GM10847 (cell line): Measurements from ENCODE around the gene SYNPR.

Source experiments
- POLR2A ChIP-seq: IDR thresholded peaks from 2 replicates; pipeline ENCODE4 v1.6.1; 2011; ENCODE audit not compliant: insufficient read length; ENCODE audit errors: extremely low read depth

Gene SYNPR

DNA sequence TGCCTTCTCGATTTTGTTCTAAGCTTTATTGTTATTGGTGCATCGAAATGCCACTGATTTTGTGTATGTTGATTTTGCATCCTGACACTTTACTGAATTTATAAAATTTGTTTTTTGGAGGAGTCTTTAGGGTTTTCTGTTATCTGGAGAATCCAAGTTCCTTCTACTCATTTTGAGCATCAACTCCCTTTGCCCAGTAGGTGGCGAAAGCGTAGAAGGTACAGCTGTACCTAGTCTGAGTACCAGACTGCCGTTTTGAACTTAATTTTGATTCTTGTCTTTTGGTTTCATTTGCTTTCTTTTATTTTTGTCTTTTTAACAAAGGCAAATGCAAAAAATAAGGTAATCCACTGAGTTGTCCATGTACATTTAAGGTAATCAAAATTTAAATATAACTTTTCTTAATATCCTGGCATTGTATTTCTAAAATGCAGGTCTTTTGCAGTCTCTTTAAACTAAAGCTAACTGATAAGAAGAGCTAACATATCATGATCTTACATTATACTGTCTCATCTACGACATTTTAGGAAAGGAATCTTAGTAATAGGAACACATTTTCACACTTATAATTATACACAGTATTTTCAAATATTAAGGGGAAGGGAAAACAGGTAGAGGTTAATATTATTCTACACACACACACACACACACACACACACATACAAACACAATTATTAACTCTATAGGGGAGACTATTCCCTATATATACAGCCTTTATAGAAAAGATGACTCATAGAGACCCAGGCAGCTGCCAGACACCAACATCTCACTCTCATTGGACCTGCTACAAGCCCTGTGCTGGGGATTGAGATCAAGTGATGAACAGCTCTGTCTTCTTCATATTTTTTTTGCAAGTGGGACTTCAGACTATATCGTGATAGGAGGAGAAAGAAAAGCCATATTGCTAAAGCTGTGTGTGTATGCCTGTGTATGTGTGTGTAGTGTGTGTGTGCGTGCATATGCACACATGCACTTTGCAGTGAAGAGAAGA lies 71.8 kb downstream of the SYNPR start:
- no peak for TF ChIP-seq POLR2A

DNA sequence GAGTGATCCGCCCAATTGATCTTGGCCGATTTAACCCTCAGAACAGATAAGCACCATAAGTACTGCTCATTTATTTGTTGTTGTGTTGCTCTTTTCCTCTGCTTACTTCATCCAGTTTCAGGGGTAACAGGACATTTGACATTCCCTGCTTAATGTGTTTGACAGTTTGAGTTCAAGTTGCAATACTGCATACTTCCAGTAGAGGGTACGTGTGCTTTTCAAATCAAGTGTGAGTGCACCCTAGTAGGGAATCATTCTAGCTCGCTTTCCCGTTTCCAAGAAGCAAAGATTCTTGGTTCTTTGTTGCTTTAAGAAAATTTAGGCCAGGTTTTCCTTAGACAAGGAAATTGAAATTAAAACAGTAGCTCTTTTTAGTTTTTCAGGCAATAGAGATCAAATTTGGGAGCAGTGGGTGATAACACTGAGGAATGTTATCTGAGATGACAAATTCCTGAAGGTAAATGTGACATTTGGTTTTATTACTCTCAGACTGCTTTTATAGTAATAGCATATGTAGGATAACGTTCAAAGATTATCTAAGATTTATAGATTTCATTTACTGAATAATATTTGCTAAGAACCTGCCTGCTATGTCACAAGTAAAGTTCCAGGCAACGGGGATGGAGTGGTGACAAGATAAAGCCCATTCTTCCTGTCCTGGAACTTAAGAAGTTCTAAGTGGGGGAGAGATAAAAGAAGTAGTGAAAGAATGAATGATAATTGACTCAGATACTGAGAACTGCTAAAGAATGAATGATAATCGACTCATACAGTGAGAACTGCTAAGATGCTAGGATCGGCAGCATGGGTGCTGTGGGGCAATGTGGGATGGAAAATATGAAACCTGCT lies 73.3 kb downstream of the SYNPR start:
- TF ChIP-seq POLR2A, result no peak

DNA sequence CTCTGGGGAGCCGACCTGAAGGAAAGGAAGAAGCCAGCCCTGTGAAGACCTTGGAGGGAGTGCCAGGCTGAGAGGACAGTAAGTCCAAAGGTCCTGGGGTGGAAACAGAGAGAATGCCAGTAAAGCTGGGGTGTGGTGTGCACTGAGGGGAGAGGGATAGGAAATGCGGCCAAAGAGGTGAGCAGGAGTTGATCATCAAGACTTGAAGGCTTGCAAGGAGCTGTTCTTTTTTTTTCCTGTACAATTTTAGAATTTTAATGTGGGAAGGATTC lies 73.8 kb downstream of the SYNPR start:
- no peak for TF ChIP-seq POLR2A

DNA sequence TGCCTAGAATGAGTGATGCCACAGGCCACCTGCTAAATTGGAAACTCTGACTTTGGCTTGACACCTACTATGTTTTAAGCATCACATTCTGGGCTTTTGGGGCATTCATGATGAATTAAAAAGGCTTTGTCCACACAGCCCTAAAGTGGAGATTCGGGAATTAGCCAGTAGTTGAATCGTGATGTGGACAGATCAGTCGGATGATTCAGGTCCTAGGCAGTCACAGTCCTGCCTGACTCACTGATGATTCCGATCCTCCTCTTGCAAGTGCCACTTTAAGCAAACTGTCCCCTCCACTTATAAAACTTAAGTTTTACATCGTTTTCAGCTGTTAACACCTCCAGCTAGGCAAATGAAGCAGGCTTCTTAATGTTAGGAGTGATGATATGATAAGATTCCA lies 75.3 kb downstream of the SYNPR start:
- TF ChIP-seq POLR2A, result no peak

DNA sequence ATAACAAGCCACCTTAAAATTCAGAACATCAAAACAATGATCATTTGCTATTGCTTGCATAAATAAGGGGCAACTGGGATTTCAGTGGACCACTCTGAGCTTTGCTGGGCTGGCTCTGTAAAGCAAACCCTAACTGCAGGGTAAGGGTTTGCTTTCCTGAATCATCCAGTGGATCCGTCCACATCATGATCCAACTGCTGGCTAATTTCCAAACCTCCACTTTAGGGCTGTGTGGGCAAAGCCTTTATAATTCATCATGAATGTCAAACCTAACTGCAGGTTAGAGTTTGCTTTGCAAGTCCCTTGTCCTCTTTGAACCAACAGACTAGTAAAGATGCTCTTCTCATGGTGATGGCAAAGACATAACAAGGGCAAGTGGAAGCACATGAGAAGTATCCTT lies 76.1 kb downstream of the SYNPR start:
- TF ChIP-seq POLR2A, result no peak

DNA sequence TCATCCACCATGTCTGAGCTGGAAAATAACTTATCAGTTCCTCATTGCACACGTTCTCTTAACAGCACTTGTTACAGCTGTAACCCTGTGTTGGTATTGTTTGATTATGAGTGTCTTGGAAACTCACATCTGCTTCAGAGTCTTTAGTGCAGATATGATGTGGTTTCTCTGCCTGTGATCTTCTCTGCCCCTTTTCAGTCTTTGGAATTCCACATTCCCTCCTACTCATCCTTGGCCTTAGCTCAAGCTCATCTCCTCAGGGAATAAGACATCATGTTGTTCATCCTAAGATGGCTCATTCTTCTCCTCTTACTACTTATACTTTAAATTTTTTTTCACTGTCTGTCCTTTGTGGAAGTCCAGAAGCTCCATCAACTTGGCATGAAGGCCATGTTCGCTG lies 77.7 kb downstream of the SYNPR start:
- no peak for TF ChIP-seq POLR2A

DNA sequence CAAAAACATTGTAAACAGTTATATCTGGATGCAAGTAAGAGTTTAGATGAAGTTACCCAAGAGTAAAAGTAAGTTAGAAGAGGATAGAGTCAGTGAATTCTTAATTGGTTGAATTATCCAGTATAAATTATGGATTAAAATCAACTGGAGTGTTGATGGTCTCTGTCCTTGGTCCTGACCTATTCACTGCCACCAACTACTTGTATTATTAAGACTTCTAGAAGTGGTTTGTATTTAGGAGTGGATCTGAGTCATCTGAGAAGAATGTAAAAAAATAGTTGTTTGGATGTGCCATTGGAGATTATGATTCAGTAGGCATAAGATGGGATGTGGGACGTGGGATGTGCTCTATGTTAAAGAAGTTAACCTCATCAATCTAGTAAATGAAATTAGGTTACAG lies 86.4 kb downstream of the SYNPR start:
- TF ChIP-seq POLR2A, result no peak

DNA sequence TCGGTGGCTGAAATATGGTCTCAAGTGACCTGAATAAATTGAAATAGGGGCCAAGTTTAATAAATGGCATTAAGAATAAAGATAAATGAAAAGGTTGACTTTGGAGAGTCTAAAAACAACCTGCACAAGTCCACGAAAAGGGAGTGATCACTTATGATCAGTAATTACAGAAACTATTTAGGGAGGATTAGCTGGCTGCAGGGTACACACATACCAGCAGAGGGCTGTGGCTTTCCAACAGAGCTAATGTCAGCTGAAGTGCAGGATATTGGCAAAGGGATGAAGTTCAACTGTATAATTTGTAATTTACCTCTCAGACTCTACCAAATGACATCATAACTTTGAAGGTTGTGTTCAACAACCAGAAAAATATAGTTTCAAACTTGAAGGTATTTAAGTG lies 86.8 kb downstream of the SYNPR start:
- no peak for TF ChIP-seq POLR2A

DNA sequence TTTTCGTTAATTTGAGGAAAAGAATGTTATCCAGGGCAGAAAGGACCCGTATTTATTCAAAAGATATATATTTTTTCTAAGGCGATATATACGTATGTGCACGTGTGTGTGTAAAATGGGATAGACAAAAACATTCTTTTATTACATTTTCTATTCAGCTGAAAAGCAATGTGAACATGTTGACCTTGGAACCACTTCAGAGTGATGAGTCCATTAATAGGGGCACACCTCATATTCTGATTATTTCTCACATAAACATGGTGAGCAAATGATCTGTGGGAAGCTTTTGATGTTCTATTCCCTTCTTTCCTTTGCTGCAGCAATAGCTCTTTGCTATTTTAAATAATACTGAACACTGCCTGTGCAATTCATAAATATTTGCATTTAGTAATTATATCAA lies 87.6 kb downstream of the SYNPR start:
- TF ChIP-seq POLR2A, result no peak

DNA sequence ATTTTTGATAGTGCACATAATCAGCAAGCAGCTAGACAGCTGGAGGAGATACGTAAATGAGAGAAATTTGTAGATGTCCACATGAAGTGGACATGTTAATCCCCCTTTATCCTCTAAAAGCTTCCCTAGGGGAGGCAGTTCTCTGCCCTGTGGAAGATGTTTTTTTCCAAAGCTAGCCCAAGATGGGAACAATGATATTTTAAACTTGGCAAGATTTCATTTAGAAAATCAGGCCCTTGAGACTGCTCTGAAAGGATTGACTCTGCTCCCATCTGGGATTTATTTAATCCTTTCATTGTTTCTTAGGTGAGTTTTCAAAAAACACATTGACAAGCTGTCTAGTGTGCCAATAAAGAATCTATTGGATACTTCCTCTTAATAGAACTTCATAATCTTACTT lies 92.0 kb downstream of the SYNPR start:
- no peak for TF ChIP-seq POLR2A

DNA sequence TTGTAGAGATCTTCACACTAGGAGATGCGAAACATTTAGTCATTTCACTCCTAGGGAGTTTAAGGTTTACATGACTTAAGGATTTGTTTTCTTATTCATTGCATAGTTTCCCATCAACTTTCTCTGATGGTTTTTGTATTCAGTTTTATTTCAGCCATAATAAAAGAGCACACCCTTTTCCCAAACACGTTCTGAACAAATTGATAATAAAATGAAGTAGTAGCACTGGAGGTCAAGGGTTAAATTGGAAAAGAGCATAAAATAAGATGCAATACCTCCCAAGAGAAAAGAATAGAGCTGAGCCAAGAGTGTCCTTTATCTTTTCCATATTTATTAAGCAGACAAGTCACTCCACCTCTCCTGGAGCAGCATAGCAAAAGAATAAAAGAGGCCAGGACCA lies 104.9 kb downstream of the SYNPR start:
- TF ChIP-seq POLR2A, result no peak

DNA sequence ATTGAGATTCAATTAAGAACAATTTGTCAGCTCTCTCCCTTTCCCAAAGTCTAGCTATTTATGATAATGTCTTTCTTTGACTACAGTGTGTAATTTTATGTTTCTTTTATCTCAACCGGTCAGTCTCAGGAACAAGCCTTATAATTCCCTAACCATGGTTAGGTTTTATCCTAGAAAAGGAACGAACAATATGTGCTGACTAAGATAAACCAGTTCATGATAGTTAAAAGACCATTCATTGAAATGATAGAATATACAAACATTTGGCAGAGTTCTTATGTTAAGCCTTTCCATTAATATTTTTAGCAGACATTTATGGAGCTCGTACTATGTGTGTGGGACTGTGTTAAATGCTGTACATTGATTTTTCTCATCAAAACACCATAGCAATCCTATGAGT lies 106.3 kb downstream of the SYNPR start:
- no peak for TF ChIP-seq POLR2A

DNA sequence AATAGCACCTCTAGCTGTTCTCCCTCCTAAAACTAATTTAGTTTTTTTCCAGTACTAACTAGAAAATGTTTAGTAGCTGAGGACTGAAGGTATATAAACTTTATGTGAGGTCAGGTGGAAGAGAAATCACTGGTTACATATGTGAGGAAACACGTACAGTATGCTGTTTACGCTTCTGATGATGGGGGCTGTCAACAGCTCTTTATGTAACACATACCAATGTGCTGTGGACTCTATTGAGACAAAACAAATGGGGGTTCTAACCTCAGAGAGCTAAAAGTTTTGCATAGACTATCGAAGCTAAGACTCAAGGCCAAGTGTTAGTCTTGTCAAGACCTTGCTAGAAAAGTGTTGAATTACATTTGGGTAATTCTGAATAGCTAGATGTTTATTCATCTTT lies 107.5 kb downstream of the SYNPR start:
- no peak for TF ChIP-seq POLR2A

DNA sequence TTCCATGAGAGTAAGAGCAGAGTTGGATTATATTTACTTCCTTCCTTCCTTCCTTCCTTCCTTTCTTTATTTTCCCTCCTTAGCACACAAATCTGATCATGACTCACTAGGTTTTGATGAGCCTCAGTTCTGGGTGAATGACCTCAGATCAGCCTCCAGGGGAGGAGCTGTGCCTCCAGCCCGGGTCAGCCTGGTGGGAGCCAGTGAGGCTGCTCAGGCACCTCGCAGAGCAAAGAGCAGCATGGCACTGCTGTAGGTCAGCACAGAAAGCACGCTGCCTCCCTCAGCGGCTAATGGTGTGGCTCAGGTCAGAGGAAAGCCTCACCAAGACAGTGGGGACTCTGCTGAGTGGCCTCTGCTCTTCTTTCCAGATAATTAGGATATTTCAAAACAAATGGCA lies 108.5 kb downstream of the SYNPR start:
- TF ChIP-seq POLR2A, result no peak

DNA sequence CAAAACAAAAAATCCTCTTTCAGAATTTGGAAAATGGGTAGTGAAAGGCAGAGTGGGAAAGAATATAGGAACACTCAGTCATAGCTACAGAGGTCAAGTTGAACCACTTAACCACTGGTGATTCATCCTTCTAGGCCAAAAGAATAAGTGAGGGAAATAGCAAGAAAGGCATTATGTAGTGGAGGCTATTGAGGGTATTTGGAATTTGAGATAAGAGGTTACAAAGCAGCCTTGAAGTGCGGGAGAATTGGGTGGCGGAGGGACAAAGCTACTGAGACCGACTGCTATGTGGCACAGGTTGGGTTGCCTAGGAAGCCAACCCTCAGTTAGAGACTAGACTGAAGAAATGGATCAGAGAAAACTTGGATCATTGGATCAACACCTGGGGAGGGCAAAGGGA lies 109.5 kb downstream of the SYNPR start:
- no peak for TF ChIP-seq POLR2A

DNA sequence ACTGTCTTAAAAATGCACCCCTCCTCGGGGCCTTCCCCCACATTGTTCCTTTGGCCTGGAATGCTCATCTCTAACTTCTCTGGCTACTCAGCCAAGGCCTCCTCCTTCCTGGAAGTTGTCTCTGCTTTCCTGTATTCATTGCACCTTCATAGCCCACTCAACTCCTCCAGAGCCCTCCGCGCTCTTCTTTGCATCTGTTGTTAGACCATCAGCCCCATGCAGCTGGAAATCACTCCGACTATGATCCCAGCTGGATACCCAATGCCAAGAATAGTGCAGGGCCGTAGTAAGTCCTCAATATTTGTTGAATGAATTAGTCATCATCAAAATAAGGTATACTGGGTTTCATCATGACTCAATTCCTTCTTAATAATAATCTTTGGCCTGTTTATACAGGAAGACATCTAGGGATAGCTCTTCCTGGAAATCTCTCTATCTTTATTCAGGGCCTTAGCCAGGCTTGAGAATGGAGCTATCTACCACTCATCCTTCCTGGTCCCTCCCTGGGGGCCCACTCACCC lies 112.7 kb downstream of the SYNPR start:
- TF ChIP-seq POLR2A, result no peak
